HepG2 (cell line): ENCODE results near the gene TSHZ2. TPM values are rescaled to one million over a fixed set of nuclear protein-coding genes. Genes with fewer than 3 reads are reported as not detected.

Experiments used
- AHDC1 ChIP-seq: sonication (generic); formaldehyde crosslinking; IDR thresholded peaks from 2 replicates; pipeline ENCODE4 v1.5.1; 2020; ENCODE audit warnings: mild to moderate bottlenecking, missing genetic modification reagents, borderline replicate concordance
- FOXK1 ChIP-seq: sonication (generic); formaldehyde crosslinking; IDR thresholded peaks from 2 replicates; pipeline ENCODE4 v1.4.0; 2020; ENCODE audit warnings: low read depth, missing genetic modification reagents, borderline replicate concordance
- HDAC1 ChIP-seq: sonication (generic); formaldehyde crosslinking; IDR thresholded peaks from 2 replicates; pipeline ENCODE4 v1.5.1; 2020; ENCODE audit warnings: mild to moderate bottlenecking, missing genetic modification reagents
- IKZF5 ChIP-seq: IDR thresholded peaks from 2 replicates; pipeline ENCODE4 v1.6.1; 2018; ENCODE audit warnings: missing genetic modification reagents, mild to moderate bottlenecking, missing compliant biosample characterization
- MATR3 ChIP-seq: sonication (generic); formaldehyde crosslinking; IDR thresholded peaks from 2 replicates; pipeline ENCODE4 v1.4.0; 2020; ENCODE audit warnings: missing genetic modification reagents
- USF2 ChIP-seq, 2 experiments: sonication (generic) in 1 of 2; formaldehyde crosslinking in 1 of 2; IDR thresholded peaks; 2 replicates each; pipeline versions ENCODE4 v1.5.1 to v1.6.1; 2011 to 2020; ENCODE audit warnings: borderline replicate concordance in 1 of 2, low read depth in 1 of 2, low read length in 1 of 2, mild to moderate bottlenecking in 1 of 2, missing genetic modification reagents in 1 of 2, moderate library complexity in 1 of 2
- polyA plus RNA-seq, 8 experiments: library from polyadenylated mRNA; depleted of rRNA in 3 of 8; stranded (reverse) in 7 of 8; unstranded in 1 of 8; fragments of >200 nt; fragmentation: Illumina TruSeq in 4 of 8; extraction: Trizol in 4 of 8; gene quantifications; 2 replicates each; pipeline versions ENCODE4 v1.2.1 to v1.2.3, GENCODE V29; 2011 to 2016; ENCODE audit warnings: low read depth in 4 of 8, missing spikeins in 1 of 8, mixed read lengths in 1 of 8; ENCODE audit not compliant: insufficient read depth in 1 of 8
- total RNA-seq, 5 experiments: library from RNA; depleted of rRNA; stranded (reverse); fragments of >200 nt; fragmentation: Illumina TruSeq; extraction: Trizol; gene quantifications; 2 replicates each; pipeline ENCODE4 v1.2.3, GENCODE V29; 2016; ENCODE audit warnings: low read depth in 1 of 5

TSHZ2 gene
- total and polyA plus RNA-seq, 2 of the 13 experiments (the other 11 are each of a cell fraction or from before 2014, with no cell fraction given): 0.01 TPM; not detected in 1

GRCh38 chr20:53087037-53087777, 115.0 kb downstream of the TSHZ2 start (continued):
- TF ChIP-seq USF2 (IDR thresholded peaks at IDR 0.05; ENCODE audit: low read depth, low read length) (no peak), USF2 (CRISPR knock-in tag; IDR thresholded peaks at IDR 0.05; ENCODE audit: borderline replicate concordance) (0 out of 2 replicates have a peak, but pooled peaks have one; percentile 17), FOXK1 (CRISPR knock-in tag) (peak; percentile 42; the same call in 1 of the 2 replicates), MATR3 (no peak), AHDC1 (peak; percentile 69; the same call in 1 of the 2 replicates), IKZF5 (CRISPR knock-in tag) (0 out of 2 replicates have a peak, but pooled peaks have one; percentile 48), HDAC1 (CRISPR knock-in tag) (peak; percentile 5; the same call in 1 of the 2 replicates)
